ENCODE results near the gene NKAPL. TPM values are rescaled to one million over a fixed set of nuclear protein-coding genes. Genes with fewer than 3 reads are reported as not detected.

NKAPL gene
- polyA plus RNA-seq, 1 donor (not counting 4 experiments of a cell fraction or from before 2014, with no cell fraction given): 0.35 TPM

DNA sequence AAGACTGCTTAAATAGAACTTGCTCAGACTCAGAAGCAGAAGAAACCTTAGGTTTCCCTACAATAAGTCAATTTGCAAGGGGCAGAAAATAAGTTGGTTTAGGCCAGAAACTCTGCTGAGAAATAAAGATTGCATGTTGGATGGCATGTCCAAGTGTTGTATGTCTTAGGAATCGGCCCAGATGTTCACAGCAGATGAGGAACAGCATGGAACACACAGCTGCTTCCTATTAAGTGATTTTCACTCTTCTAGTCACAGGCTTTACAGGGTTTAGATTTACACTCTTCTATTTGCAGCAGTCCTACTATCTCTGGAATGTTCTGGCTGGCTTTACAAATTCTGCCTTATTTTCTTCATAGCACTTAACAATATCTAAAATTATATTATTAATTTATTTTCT is 10.2 kb upstream of the NKAPL start:
- no peaks in the 10 kb centered on the region for H3K27me3 ChIP-seq (ENCODE audit: control insufficient read depth, extremely low read depth, insufficient read depth, low read length)
- H3K9me1 ChIP-seq (ENCODE audit: control insufficient read depth, extremely low read depth, insufficient read depth, low read length): no peaks in the 10 kb centered on the region
- H4K20me1 ChIP-seq (ENCODE audit: control insufficient read depth, extremely low read depth, insufficient read depth, low read length): no peaks in the 10 kb centered on the region
- no peak overlapping the region for H3K27ac ChIP-seq (ENCODE audit: control insufficient read depth, insufficient read depth, low read length)
- H3K4me2 ChIP-seq (ENCODE audit: control insufficient read depth, extremely low read depth, insufficient read depth, low read depth, low read length): no peak overlapping the region
- no peak for TF ChIP-seq EZH2 (IDR thresholded peaks at IDR 0.05; ENCODE audit: low read length)
- TF ChIP-seq, protein P1, sequence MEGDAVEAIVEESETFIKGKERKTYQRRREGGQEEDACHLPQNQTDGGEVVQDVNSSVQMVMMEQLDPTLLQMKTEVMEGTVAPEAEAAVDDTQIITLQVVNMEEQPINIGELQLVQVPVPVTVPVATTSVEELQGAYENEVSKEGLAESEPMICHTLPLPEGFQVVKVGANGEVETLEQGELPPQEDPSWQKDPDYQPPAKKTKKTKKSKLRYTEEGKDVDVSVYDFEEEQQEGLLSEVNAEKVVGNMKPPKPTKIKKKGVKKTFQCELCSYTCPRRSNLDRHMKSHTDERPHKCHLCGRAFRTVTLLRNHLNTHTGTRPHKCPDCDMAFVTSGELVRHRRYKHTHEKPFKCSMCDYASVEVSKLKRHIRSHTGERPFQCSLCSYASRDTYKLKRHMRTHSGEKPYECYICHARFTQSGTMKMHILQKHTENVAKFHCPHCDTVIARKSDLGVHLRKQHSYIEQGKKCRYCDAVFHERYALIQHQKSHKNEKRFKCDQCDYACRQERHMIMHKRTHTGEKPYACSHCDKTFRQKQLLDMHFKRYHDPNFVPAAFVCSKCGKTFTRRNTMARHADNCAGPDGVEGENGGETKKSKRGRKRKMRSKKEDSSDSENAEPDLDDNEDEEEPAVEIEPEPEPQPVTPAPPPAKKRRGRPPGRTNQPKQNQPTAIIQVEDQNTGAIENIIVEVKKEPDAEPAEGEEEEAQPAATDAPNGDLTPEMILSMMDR (optimal IDR thresholded peaks at IDR 0.05 in 1 of 3, IDR thresholded peaks at IDR 0.05 in 1 of 3, conservative IDR thresholded peaks at IDR 0.05 in 1 of 3; ENCODE audit: extremely low read depth in 1 of 3, insufficient read depth in 2 of 3, low read length in 3 of 3): no peak
- H3K9ac ChIP-seq (ENCODE audit: control insufficient read depth, extremely low read depth, insufficient read depth, low read length): no peak overlapping the region
- no peaks in the 10 kb centered on the region for H3K9me3 ChIP-seq (ENCODE audit: control insufficient read depth, low read depth, low read length)
- no peak overlapping the region for H3K4me3 ChIP-seq (ENCODE audit: control insufficient read depth in 2 of 3, extremely low read depth in 1 of 3, insufficient read depth in 2 of 3, low read depth in 1 of 3, low read length in 3 of 3)
- peaks cover 14% of the 10 kb centered on the region for H3K79me2 ChIP-seq (ENCODE audit: control insufficient read depth, insufficient read depth, low read length)
- H3K36me3 ChIP-seq (ENCODE audit: control insufficient read depth in 2 of 2, extremely low read depth in 1 of 2, insufficient read depth in 2 of 2, low read length in 2 of 2): peaks cover 9% of the 10 kb centered on the region in 2 experiments
- no peak overlapping the region for H2AFZ ChIP-seq (ENCODE audit: control insufficient read depth, low read length)
- dilution Hi-C loops (cut with MboI; ENCODE audit: extremely low pct_ligation_motif_present, low sequenced_read_pairs): no loop called here
- DNase-seq (ENCODE audit: low read depth, low spot score): no peak
- no peak for FAIRE-seq
- peaks cover 11% of the 10 kb centered on the region for H3K4me1 ChIP-seq (ENCODE audit: control insufficient read depth, extremely low read depth, insufficient read depth, low read length)

DNA sequence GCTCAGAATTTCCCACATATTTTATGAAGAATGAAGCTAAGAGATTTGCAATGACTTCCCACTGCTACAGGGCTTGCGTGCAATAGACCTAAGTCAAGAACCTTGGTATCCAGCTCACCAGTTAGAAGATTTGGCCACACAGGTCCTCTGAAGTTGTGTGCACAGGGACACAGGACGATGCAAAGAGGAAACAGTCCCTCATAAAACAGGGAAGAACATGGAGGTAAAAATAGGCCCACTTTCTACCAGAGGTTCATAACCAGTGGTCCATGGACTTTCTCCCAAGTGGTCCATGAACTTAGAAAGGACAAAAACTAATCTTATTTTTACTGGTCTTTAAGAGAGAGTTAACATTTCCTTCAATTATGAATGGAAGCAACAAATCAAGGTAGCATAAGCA is 8.3 kb upstream of the NKAPL start:
- H3K9me3 ChIP-seq (ENCODE audit: control insufficient read depth, low read depth, low read length): no peaks in the 10 kb centered on the region
- H3K4me2 ChIP-seq (ENCODE audit: control insufficient read depth, extremely low read depth, insufficient read depth, low read depth, low read length): peak overlapping the region; percentile 80
- FAIRE-seq (no peak), DNase-seq (ENCODE audit: low read depth, low spot score) (no peak)
- peaks cover 0 to 7% of the 10 kb centered on the region in 2 experiments for H3K36me3 ChIP-seq (ENCODE audit: control insufficient read depth in 2 of 2, extremely low read depth in 1 of 2, insufficient read depth in 2 of 2, low read length in 2 of 2)
- no peaks in the 10 kb centered on the region for H3K9me1 ChIP-seq (ENCODE audit: control insufficient read depth, extremely low read depth, insufficient read depth, low read length)
- peak overlapping the region; percentile 84 to 92 (median 89) for H3K4me3 ChIP-seq (ENCODE audit: control insufficient read depth in 2 of 3, extremely low read depth in 1 of 3, insufficient read depth in 2 of 3, low read depth in 1 of 3, low read length in 3 of 3)
- no peaks in the 10 kb centered on the region for H4K20me1 ChIP-seq (ENCODE audit: control insufficient read depth, extremely low read depth, insufficient read depth, low read length)
- peaks cover 14% of the 10 kb centered on the region for H3K4me1 ChIP-seq (ENCODE audit: control insufficient read depth, extremely low read depth, insufficient read depth, low read length)
- TF ChIP-seq EZH2 (IDR thresholded peaks at IDR 0.05; ENCODE audit: low read length): no peak
- TF ChIP-seq, protein P1 (optimal IDR thresholded peaks at IDR 0.05 in 1 of 3, IDR thresholded peaks at IDR 0.05 in 1 of 3, conservative IDR thresholded peaks at IDR 0.05 in 1 of 3; ENCODE audit: extremely low read depth in 1 of 3, insufficient read depth in 2 of 3, low read length in 3 of 3): no peak
- H3K27ac ChIP-seq (ENCODE audit: control insufficient read depth, insufficient read depth, low read length): no peak overlapping the region
- H3K9ac ChIP-seq (ENCODE audit: control insufficient read depth, extremely low read depth, insufficient read depth, low read length): no peak overlapping the region
- dilution Hi-C loops (cut with MboI; ENCODE audit: extremely low pct_ligation_motif_present, low sequenced_read_pairs): no loop called here
- no peak overlapping the region for H2AFZ ChIP-seq (ENCODE audit: control insufficient read depth, low read length)
- peaks cover 14% of the 10 kb centered on the region for H3K79me2 ChIP-seq (ENCODE audit: control insufficient read depth, insufficient read depth, low read length)
- no peaks in the 10 kb centered on the region for H3K27me3 ChIP-seq (ENCODE audit: control insufficient read depth, extremely low read depth, insufficient read depth, low read length)
